Measurements from ENCODE around the gene TNRC18.
"Not testable (repeated sequence)": the region's sequence is repeated elsewhere in the genome, so short reads cannot be mapped to it uniquely, and the experiment has no call there.

The TNRC18 gene

GRCh38 chr7:5315761-5316160, 107.9 kb downstream of the TNRC18 start:
- Histone ChIP-seq H3K4me2 (ENCODE audit: insufficient read depth, low read length) (no peak overlapping the region), H2AFZ (ENCODE audit: low read depth, low read length) (no peak overlapping the region), H3K36me3 (ENCODE audit: insufficient read depth, low read length) (peaks cover 53% of the 10 kb centered on the region), H3K27ac (ENCODE audit: low read length) (no peak overlapping the region), H3K27me3 (ENCODE audit: insufficient read depth, low read length, poor library complexity) (no peaks in the 10 kb centered on the region), H3K4me3 (ENCODE audit: low read depth in 1 of 2, low read length in 2 of 2) (no peak overlapping the region), H3K4me1 (ENCODE audit: insufficient read depth, low read length) (no peaks in the 10 kb centered on the region), H3K79me2 (ENCODE audit: insufficient read depth, low read length) (no peaks in the 10 kb centered on the region), H3K9me3 (ENCODE audit: insufficient read depth, low read length, severe bottlenecking) (peaks cover 14% of the 10 kb centered on the region), H4K20me1 (ENCODE audit: insufficient read depth, low read length) (no peaks in the 10 kb centered on the region; the same call in 1 of the 2 replicates), H3K9ac (ENCODE audit: low read depth, low read length) (no peak overlapping the region)
- no peak for ATAC-seq (ENCODE audit: insufficient read depth, low read depth)
- no peak for TF ChIP-seq EZH2 (IDR thresholded peaks at IDR 0.05; ENCODE audit: borderline replicate concordance, low read depth, low read length, severe bottlenecking)
- no peak for TF ChIP-seq CTCF (IDR thresholded peaks at IDR 0.05; ENCODE audit: borderline replicate concordance, extremely low read depth, low read length, poor library complexity, severe bottlenecking)
- no peak for DNase-seq

DNA sequence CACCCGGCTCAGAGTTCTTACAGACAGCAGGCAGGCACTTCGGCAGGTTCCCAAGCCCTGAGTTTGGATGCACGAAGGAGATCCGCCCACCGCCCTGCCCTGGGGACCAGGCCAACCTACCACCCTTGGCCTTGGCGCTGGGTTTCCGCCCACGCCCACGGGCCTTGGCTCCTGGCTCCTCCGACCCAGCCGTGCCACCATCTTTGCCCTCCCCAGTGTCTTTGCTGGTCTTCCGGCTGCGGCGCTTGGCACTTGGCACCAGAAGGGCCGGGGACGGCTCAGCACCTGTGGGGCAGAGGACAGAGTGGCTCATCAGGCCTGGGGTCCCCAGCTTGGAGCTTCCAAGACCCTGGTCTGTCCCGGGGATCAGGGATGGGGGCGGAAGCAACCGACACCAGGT, 108.8 kb downstream of the TNRC18 start:
- H3K27me3 ChIP-seq (ENCODE audit: insufficient read depth, low read length, poor library complexity), result no peaks in the 10 kb centered on the region
- DNase-seq (no peak), ATAC-seq (ENCODE audit: insufficient read depth, low read depth) (no peak)
- TF ChIP-seq EZH2 (IDR thresholded peaks at IDR 0.05; ENCODE audit: borderline replicate concordance, low read depth, low read length, severe bottlenecking) (no peak), CTCF (IDR thresholded peaks at IDR 0.05; ENCODE audit: borderline replicate concordance, extremely low read depth, low read length, poor library complexity, severe bottlenecking) (no peak)
- no peaks in the 10 kb centered on the region; the same call in 1 of the 2 replicates for H4K20me1 ChIP-seq (ENCODE audit: insufficient read depth, low read length)
- H3K79me2 ChIP-seq (ENCODE audit: insufficient read depth, low read length), result no peaks in the 10 kb centered on the region
- no peak overlapping the region for H3K4me2 ChIP-seq (ENCODE audit: insufficient read depth, low read length)
- no peaks in the 10 kb centered on the region for H3K4me1 ChIP-seq (ENCODE audit: insufficient read depth, low read length)
- H3K9ac ChIP-seq (ENCODE audit: low read depth, low read length), result no peak overlapping the region
- no peak overlapping the region for H2AFZ ChIP-seq (ENCODE audit: low read depth, low read length)
- H3K4me3 ChIP-seq (ENCODE audit: low read depth in 1 of 2, low read length in 2 of 2), result no peak overlapping the region
- peaks cover 10% of the 10 kb centered on the region for H3K9me3 ChIP-seq (ENCODE audit: insufficient read depth, low read length, severe bottlenecking)
- peaks cover 48% of the 10 kb centered on the region for H3K36me3 ChIP-seq (ENCODE audit: insufficient read depth, low read length)
- no peak overlapping the region for H3K27ac ChIP-seq (ENCODE audit: low read length)

GRCh38 chr7:5313076-5313885, 110.4 kb downstream of the TNRC18 start:
- not testable (repeated sequence) for H4K20me1 ChIP-seq (ENCODE audit: insufficient read depth, low read length); H3K27me3 ChIP-seq (ENCODE audit: insufficient read depth, low read length, poor library complexity); DNase-seq; H3K4me1 ChIP-seq (ENCODE audit: insufficient read depth, low read length); ATAC-seq (ENCODE audit: insufficient read depth, low read depth); H3K27ac ChIP-seq (ENCODE audit: low read length); H3K9ac ChIP-seq (ENCODE audit: low read depth, low read length); H2AFZ ChIP-seq (ENCODE audit: low read depth, low read length); H3K4me2 ChIP-seq (ENCODE audit: insufficient read depth, low read length); H3K9me3 ChIP-seq (ENCODE audit: insufficient read depth, low read length, severe bottlenecking); H3K4me3 ChIP-seq (ENCODE audit: low read depth in 1 of 2, low read length in 2 of 2); H3K79me2 ChIP-seq (ENCODE audit: insufficient read depth, low read length)
- H3K36me3 ChIP-seq (ENCODE audit: insufficient read depth, low read length), result peaks cover 38% of the 10 kb centered on the region

GRCh38 chr7:5312276-5313070, 111.2 kb downstream of the TNRC18 start:
- not testable (repeated sequence) for H3K9ac ChIP-seq (ENCODE audit: low read depth, low read length); ATAC-seq (ENCODE audit: insufficient read depth, low read depth); H4K20me1 ChIP-seq (ENCODE audit: insufficient read depth, low read length); H3K27ac ChIP-seq (ENCODE audit: low read length); H3K4me2 ChIP-seq (ENCODE audit: insufficient read depth, low read length); H3K79me2 ChIP-seq (ENCODE audit: insufficient read depth, low read length); H3K4me3 ChIP-seq (ENCODE audit: low read depth in 1 of 2, low read length in 2 of 2); DNase-seq; H2AFZ ChIP-seq (ENCODE audit: low read depth, low read length); H3K27me3 ChIP-seq (ENCODE audit: insufficient read depth, low read length, poor library complexity); H3K4me1 ChIP-seq (ENCODE audit: insufficient read depth, low read length); H3K9me3 ChIP-seq (ENCODE audit: insufficient read depth, low read length, severe bottlenecking)
- H3K36me3 ChIP-seq (ENCODE audit: insufficient read depth, low read length), result peaks cover 45% of the 10 kb centered on the region

Measured in DND-41 (cell line).